GM19397 (cell line): ENCODE data around the gene TMIGD1.
"Not testable (repeated sequence)": the region's sequence is repeated elsewhere in the genome, so short reads cannot be mapped to it uniquely, and the experiment has no call there.

Source experiments
- ATAC-seq: cut with Tn5 transposase; IDR thresholded peaks from one replicate; pipeline ENCODE4 v1.9.1; 2021; ENCODE audit warnings: mild to moderate bottlenecking, moderate library complexity; ENCODE audit not compliant: unreplicated experiment

Gene TMIGD1

GRCh38 chr17:30360086-30360808, 26.4 kb upstream of the TMIGD1 start:
- no peak for ATAC-seq

- no peak for ATAC-seq
Observed at GRCh38 chr17:30358055-30358760, 24.4 kb upstream of the TMIGD1 start.

GRCh38 chr17:30357476-30357875, 23.6 kb upstream of the TMIGD1 start:
- no peak for ATAC-seq

- ATAC-seq: no peak
Observed at GRCh38 chr17:30354701-30355100, 20.8 kb upstream of the TMIGD1 start.

- ATAC-seq: no peak
Observed at GRCh38 chr17:30352240-30352814, 18.5 kb upstream of the TMIGD1 start.

GRCh38 chr17:30351735-30352134, 17.9 kb upstream of the TMIGD1 start:
- no peak for ATAC-seq

- ATAC-seq: not testable (repeated sequence)
Observed at GRCh38 chr17:30351263-30351662, 17.4 kb upstream of the TMIGD1 start.

- no peak for ATAC-seq
Observed at GRCh38 chr17:30349252-30349651, 15.4 kb upstream of the TMIGD1 start.

- ATAC-seq: no peak
Observed at GRCh38 chr17:30347488-30347887, 13.6 kb upstream of the TMIGD1 start.

- ATAC-seq: no peak
Observed at GRCh38 chr17:30346221-30346795, 12.5 kb upstream of the TMIGD1 start.

- no peak for ATAC-seq
Observed at GRCh38 chr17:30345527-30346075, 11.7 kb upstream of the TMIGD1 start.

GRCh38 chr17:30345089-30345433, 11.2 kb upstream of the TMIGD1 start:
- no peak for ATAC-seq

GRCh38 chr17:30344283-30345088, 10.6 kb upstream of the TMIGD1 start:
- no peak for ATAC-seq

GRCh38 chr17:30343796-30344195, 9.9 kb upstream of the TMIGD1 start:
- ATAC-seq: no peak

- ATAC-seq: not testable (repeated sequence)
Observed at GRCh38 chr17:30343244-30343643, 9.4 kb upstream of the TMIGD1 start.

GRCh38 chr17:30341703-30342249, 7.9 kb upstream of the TMIGD1 start:
- no peak for ATAC-seq

GRCh38 chr17:30340801-30341356, 7.0 kb upstream of the TMIGD1 start:
- no peak for ATAC-seq

- no peak for ATAC-seq
Observed at GRCh38 chr17:30339086-30339485, 5.2 kb upstream of the TMIGD1 start.

GRCh38 chr17:30337393-30337999, 3.6 kb upstream of the TMIGD1 start:
- ATAC-seq: no peak
